ENCODE measurements around the gene INSC.

INSC gene

GRCh38 chr11:15223318-15223717 lies 108.6 kb downstream of the INSC start:
- TF ChIP-seq YY1 (IDR thresholded peaks at IDR 0.05; ENCODE audit: low read depth): no peak
- TF ChIP-seq USF1 (IDR thresholded peaks at IDR 0.05): no peak
- TF ChIP-seq REST (IDR thresholded peaks at IDR 0.05; ENCODE audit: low read depth): no peak
- TF ChIP-seq EP300 (IDR thresholded peaks at IDR 0.05; ENCODE audit: borderline replicate concordance): no peak
- no peak for TF ChIP-seq FOXM1 (IDR thresholded peaks at IDR 0.05; ENCODE audit: borderline replicate concordance, low read depth)
- no peak for TF ChIP-seq ZBTB7A (IDR thresholded peaks at IDR 0.05; ENCODE audit: low read depth)
- TF ChIP-seq CREB1 (IDR thresholded peaks at IDR 0.05; ENCODE audit: low read depth): no peak
- no peak for TF ChIP-seq MAX (IDR thresholded peaks at IDR 0.05)
- no peak for TF ChIP-seq CEBPB (IDR thresholded peaks at IDR 0.05)
- no peak for TF ChIP-seq TEAD4 (IDR thresholded peaks at IDR 0.05)
- TF ChIP-seq RAD21 (IDR thresholded peaks at IDR 0.05; ENCODE audit: low read depth): no peak
- TF ChIP-seq EGR1 (IDR thresholded peaks at IDR 0.05): no peak
- no peak for TF ChIP-seq NFIC (IDR thresholded peaks at IDR 0.05)

GRCh38 chr11:15224466-15224865 lies 109.7 kb downstream of the INSC start:
- no peak for TF ChIP-seq USF1 (IDR thresholded peaks at IDR 0.05)
- TF ChIP-seq ZBTB7A (IDR thresholded peaks at IDR 0.05; ENCODE audit: low read depth): no peak
- no peak for TF ChIP-seq TCF12 (IDR thresholded peaks at IDR 0.05; ENCODE audit: low read depth)
- TF ChIP-seq FOXM1 (IDR thresholded peaks at IDR 0.05; ENCODE audit: borderline replicate concordance, low read depth): no peak
- TF ChIP-seq CREB1 (IDR thresholded peaks at IDR 0.05; ENCODE audit: low read depth): no peak
- TF ChIP-seq TEAD4 (IDR thresholded peaks at IDR 0.05): no peak
- no peak for TF ChIP-seq NFIC (IDR thresholded peaks at IDR 0.05)
- TF ChIP-seq REST (IDR thresholded peaks at IDR 0.05; ENCODE audit: low read depth): no peak; the same call in 1 of the 2 replicates
- TF ChIP-seq EP300 (IDR thresholded peaks at IDR 0.05; ENCODE audit: borderline replicate concordance): no peak
- TF ChIP-seq MAX (IDR thresholded peaks at IDR 0.05): no peak
- TF ChIP-seq CEBPB (IDR thresholded peaks at IDR 0.05): no peak
- no peak for TF ChIP-seq TAF1 (IDR thresholded peaks at IDR 0.05; ENCODE audit: low read depth)
- no peak for TF ChIP-seq EGR1 (IDR thresholded peaks at IDR 0.05)
- TF ChIP-seq RAD21 (IDR thresholded peaks at IDR 0.05; ENCODE audit: low read depth): no peak

DNA sequence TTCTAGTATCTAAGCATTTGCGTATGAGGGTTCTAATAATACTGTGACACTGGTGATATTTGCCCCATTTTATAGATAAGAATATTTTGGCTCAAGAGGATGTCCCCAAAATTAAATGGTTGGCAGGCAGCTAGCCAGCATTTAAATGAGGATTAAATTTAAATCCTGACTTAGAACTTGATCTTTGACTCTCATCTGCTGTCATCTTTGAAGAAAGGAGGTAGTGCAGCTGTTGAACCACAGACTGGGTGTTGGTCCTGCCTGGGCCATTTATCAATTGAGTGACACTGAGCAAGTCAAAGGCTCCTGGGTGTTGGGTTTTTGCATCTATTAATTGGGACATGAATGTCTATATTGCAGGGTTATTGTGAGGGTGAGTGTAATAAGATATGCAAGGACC lies 112.3 kb downstream of the INSC start:
- no peak for TF ChIP-seq USF1 (IDR thresholded peaks at IDR 0.05)
- TF ChIP-seq TCF12 (IDR thresholded peaks at IDR 0.05; ENCODE audit: low read depth): no peak
- TF ChIP-seq TAF1 (IDR thresholded peaks at IDR 0.05; ENCODE audit: low read depth): no peak
- TF ChIP-seq CEBPB (IDR thresholded peaks at IDR 0.05): no peak
- no peak for TF ChIP-seq ZBTB7A (IDR thresholded peaks at IDR 0.05; ENCODE audit: low read depth)
- no peak for TF ChIP-seq TEAD4 (IDR thresholded peaks at IDR 0.05)
- TF ChIP-seq MAX (IDR thresholded peaks at IDR 0.05): no peak
- TF ChIP-seq FOXM1 (IDR thresholded peaks at IDR 0.05; ENCODE audit: borderline replicate concordance, low read depth): no peak
- no peak for TF ChIP-seq EP300 (IDR thresholded peaks at IDR 0.05; ENCODE audit: borderline replicate concordance)
- TF ChIP-seq RAD21 (IDR thresholded peaks at IDR 0.05; ENCODE audit: low read depth): no peak
- TF ChIP-seq CREB1 (IDR thresholded peaks at IDR 0.05; ENCODE audit: low read depth): no peak
- no peak for TF ChIP-seq NFIC (IDR thresholded peaks at IDR 0.05)
- TF ChIP-seq REST (IDR thresholded peaks at IDR 0.05; ENCODE audit: low read depth): no peak
- no peak for TF ChIP-seq EGR1 (IDR thresholded peaks at IDR 0.05)
- no peak for TF ChIP-seq YY1 (IDR thresholded peaks at IDR 0.05; ENCODE audit: low read depth)
